DOHH2 (cell line): Measurements from ENCODE around the gene PCDH9.

Source experiments
- H3F3A ChIP-seq: fragments of 200-600 bp; sonication (generic), shearing (Covaris generic); 2 replicates; pipeline ENCODE4 v1.6.0; 2016; ENCODE audit warnings: antibody characterized with exemption, mild to moderate bottlenecking; ENCODE audit not compliant: control insufficient read depth, insufficient read depth
- H3K27ac ChIP-seq: fragments of 200-600 bp; sonication (generic); 2 replicates; pipeline ENCODE4 v1.5.1; 2014; ENCODE audit warnings: low read depth, mild to moderate bottlenecking, low read length, moderate library complexity
- H3K27me3 ChIP-seq: fragments of 200-600 bp; sonication (generic); 2 replicates; pipeline ENCODE4 v1.6.1; 2014; ENCODE audit warnings: mild to moderate bottlenecking, low read length, mixed read lengths; ENCODE audit not compliant: control insufficient read depth
- H3K36me3 ChIP-seq: fragments of 200-600 bp; sonication (generic); 2 replicates; pipeline ENCODE4 v1.6.1; 2014; ENCODE audit warnings: mild to moderate bottlenecking, low read length, moderate library complexity, mixed read lengths; ENCODE audit not compliant: control insufficient read depth
- H3K4me1 ChIP-seq: fragments of 200-600 bp; sonication (generic); 2 replicates; pipeline ENCODE4 v1.6.1; 2014; ENCODE audit warnings: mild to moderate bottlenecking, low read length, mixed read lengths; ENCODE audit not compliant: control insufficient read depth
- H3K4me2 ChIP-seq: fragments of 200-600 bp; sonication (generic); 2 replicates; pipeline ENCODE4 v1.6.0; 2014; ENCODE audit warnings: mild to moderate bottlenecking, low read length, moderate library complexity
- H3K4me3 ChIP-seq: fragments of 200-600 bp; sonication (generic); 2 replicates; pipeline ENCODE4 v1.5.1; 2014; ENCODE audit warnings: mild to moderate bottlenecking, low read length, mixed read lengths
- H3K79me2 ChIP-seq: fragments of 200-600 bp; sonication (generic); 2 replicates; pipeline ENCODE4 v1.6.1; 2014; ENCODE audit warnings: mild to moderate bottlenecking, low read length, mixed read lengths; ENCODE audit not compliant: control insufficient read depth
- H3K9me2 ChIP-seq: fragments of 200-600 bp; sonication (generic); replicated peaks from 2 replicates; pipeline ENCODE4 v1.6.1; 2014; ENCODE audit warnings: mild to moderate bottlenecking, low read length, mixed read lengths; ENCODE audit not compliant: control insufficient read depth
- H3K9me3 ChIP-seq: fragments of 200-600 bp; sonication (generic); 2 replicates; pipeline ENCODE4 v1.6.1; 2014; ENCODE audit warnings: antibody characterized with exemption, low read length, mixed read lengths; ENCODE audit not compliant: control insufficient read depth, insufficient read depth
- H4K20me1 ChIP-seq: fragments of 200-600 bp; sonication (generic); 2 replicates; pipeline ENCODE4 v1.6.0; 2014; ENCODE audit warnings: low read depth, mild to moderate bottlenecking, antibody characterized with exemption, low read length, moderate library complexity; ENCODE audit not compliant: control insufficient read depth, insufficient read depth
- CTCF ChIP-seq: fragments of 200-600 bp; sonication (generic); IDR thresholded peaks from one replicate; pipeline ENCODE4 v1.5.1; 2014; ENCODE audit warnings: antibody characterized with exemption, mild to moderate bottlenecking, low read depth, low read length; ENCODE audit not compliant: poor library complexity, severe bottlenecking
- EZH2phosphoT487 ChIP-seq: fragments of 200-600 bp; sonication (generic); IDR thresholded peaks from 2 replicates; pipeline ENCODE4 v1.6.1; 2017; ENCODE audit warnings: borderline replicate concordance, mild to moderate bottlenecking, antibody characterized with exemption, low read length, moderate library complexity, mixed read lengths

PCDH9 gene

DNA sequence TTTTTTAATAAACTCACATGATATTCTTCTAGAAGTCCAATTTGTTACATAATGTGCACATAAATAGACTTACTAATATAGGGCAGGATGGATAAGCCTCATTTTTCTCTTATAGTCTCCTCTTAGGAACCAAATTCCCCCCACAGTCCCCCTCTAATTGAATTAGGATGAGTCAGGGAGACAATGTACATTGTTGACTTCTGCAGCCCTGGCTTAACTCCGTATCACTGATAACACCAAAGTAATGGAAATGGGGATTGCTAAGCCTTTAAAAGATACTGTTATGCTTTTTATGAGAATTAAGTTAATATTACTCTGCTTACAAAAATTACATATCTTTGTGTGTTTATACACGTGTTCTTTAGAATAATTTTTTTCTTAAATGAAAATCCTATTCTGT is 5.1 kb upstream of the PCDH9 start:
- H3K79me2 ChIP-seq = peaks cover 5% of the 10 kb centered on the region
- peaks cover 7% of the 10 kb centered on the region for H3K4me1 ChIP-seq
- no peak overlapping the region for H3K27ac ChIP-seq
- no peaks in the 10 kb centered on the region for H4K20me1 ChIP-seq
- H3K27me3 ChIP-seq = no peaks in the 10 kb centered on the region
- no peak overlapping the region for H3K4me2 ChIP-seq
- H3F3A ChIP-seq = peaks cover 6% of the 10 kb centered on the region; the same call in 1 of the 2 replicates
- no peaks in the 10 kb centered on the region for H3K9me2 ChIP-seq
- H3K36me3 ChIP-seq = no peaks in the 10 kb centered on the region; the same call in 1 of the 2 replicates
- H3K9me3 ChIP-seq = no peaks in the 10 kb centered on the region
- TF ChIP-seq CTCF (no peak), EZH2phosphoT487 (no peak)
- no peak overlapping the region for H3K4me3 ChIP-seq

DNA sequence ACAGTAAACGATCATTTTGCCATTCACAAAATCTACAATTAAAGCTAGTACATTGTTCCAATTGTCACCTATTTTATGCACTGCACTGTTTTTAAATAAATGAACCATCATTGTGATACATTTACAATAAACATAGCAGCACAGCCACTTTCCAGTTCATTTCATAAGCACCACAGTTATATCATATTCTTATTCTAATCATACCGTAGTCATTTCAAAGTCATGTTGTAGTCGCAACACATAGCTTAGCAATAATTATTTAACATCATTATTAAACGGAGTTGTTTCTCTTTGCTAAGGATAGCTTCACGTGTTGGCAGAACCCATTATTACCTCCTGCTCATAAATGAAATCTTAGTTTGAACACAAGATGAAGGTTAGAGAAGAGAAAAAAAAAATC is 2.2 kb upstream of the PCDH9 start:
- Histone ChIP-seq H3K9me2 (no peaks in the 10 kb centered on the region), H3K79me2 (peaks cover 28% of the 10 kb centered on the region), H3K4me1 (peaks cover 21% of the 10 kb centered on the region), H3K4me3 (no peak overlapping the region), H4K20me1 (no peaks in the 10 kb centered on the region), H3K27me3 (no peaks in the 10 kb centered on the region), H3F3A (peaks cover 6% of the 10 kb centered on the region; the same call in 1 of the 2 replicates), H3K4me2 (no peak overlapping the region), H3K9me3 (no peaks in the 10 kb centered on the region; the same call in 1 of the 2 replicates), H3K36me3 (peaks cover 4% of the 10 kb centered on the region), H3K27ac (no peak overlapping the region)
- no peak for TF ChIP-seq CTCF
- TF ChIP-seq EZH2phosphoT487 = no peak

DNA sequence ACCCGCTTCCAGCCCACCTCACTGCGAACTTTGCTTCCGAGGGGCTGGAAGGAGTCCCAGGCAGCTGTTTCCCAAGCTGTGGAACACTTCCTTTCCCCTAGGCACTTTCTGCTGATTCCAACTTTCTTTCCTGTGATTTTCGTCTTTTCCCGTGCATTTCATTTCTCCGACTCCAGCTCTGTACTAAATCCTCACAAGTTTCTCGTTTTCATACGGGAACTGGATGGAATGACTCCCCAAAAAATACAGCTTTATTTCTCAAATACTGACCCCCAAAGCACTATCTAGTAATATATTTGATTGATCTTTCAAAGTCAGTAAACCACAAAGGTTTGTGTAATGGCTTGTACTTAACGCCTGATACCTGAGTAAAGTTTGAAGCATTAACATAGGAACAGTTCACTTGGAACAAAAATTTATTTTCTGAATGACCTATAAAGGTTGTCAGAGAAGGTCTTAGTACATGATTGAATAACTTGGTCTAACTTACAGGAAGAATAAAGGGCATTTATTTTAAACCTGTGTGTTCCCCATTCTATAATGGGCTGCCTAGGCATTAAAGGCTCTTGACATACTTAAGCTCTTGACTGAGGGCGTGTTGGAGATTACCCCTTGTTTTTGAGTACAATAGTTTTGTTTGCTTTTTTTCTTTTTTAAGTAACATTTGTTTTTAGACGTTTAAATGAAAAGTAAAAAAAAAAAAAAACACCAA is 1.3 kb upstream of the PCDH9 start:
- Histone ChIP-seq H3K4me3 (peak overlapping the region; percentile 94), H3K9me3 (no peaks in the 10 kb centered on the region; the same call in 1 of the 2 replicates), H4K20me1 (no peaks in the 10 kb centered on the region), H3K4me1 (peaks cover 24% of the 10 kb centered on the region), H3K36me3 (peaks cover 7% of the 10 kb centered on the region), H3F3A (peaks cover 6% of the 10 kb centered on the region; the same call in 1 of the 2 replicates), H3K79me2 (peaks cover 28% of the 10 kb centered on the region), H3K27ac (no peak overlapping the region), H3K4me2 (peak overlapping the region; percentile 67), H3K9me2 (no peaks in the 10 kb centered on the region), H3K27me3 (no peaks in the 10 kb centered on the region)
- TF ChIP-seq EZH2phosphoT487 (no peak), CTCF (no peak)
